Muscle of arm (tissue), 12 donors: ENCODE measurements around the gene SSBP3. TPM values are rescaled to one million over a fixed set of nuclear protein-coding genes. Genes with fewer than 3 reads are reported as not detected.
A peak's percentile ranks its signal among the peaks of the same experiment; 100 is the strongest.
"Not testable (repeated sequence)": the region's sequence is repeated elsewhere in the genome, so short reads cannot be mapped to it uniquely, and the experiment has no call there.

Experiments used
- DNase-seq: peaks from one replicate; pipeline ENCODE4 v3.0.0-alpha.2; 2013
- polyA plus RNA-seq, 12 donors: library from polyadenylated mRNA; unstranded; fragments of 120-200 nt; gene quantifications; one replicate each; pipeline ENCODE4 v1.2.1, GENCODE V29; 2013; ENCODE audit not compliant: insufficient read length in 12 of 12

Gene SSBP3
- polyA plus RNA-seq, 12 donors, result 49.2 to 117 (median 58.9) TPM; not detected in 1

GRCh38 chr1:54246116-54246721 lies 160.0 kb downstream of the SSBP3 start:
- no peak for DNase-seq

- no peak for DNase-seq
Measured at GRCh38 chr1:54245501-54245900, 160.7 kb downstream of the SSBP3 start.

DNA sequence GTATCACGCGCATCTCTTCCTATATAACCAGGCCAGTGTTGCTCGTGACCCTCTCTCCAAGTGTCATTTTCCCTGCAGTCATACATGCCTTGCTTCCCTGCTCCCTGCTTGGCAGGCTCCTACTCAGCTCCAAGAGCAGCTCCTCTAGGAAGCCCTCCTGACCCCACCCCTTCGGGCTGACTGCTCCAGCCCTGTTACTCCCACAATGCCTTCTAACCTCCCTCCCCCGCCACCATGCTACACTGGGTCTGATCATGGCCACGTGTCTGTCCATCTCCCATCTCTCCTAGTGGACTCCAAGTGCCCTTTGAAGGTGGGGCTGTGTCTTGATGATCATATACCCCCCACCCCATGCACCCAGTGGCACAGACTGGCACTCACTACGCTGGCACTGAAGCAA lies 161.5 kb downstream of the SSBP3 start:
- no peak for DNase-seq

DNA sequence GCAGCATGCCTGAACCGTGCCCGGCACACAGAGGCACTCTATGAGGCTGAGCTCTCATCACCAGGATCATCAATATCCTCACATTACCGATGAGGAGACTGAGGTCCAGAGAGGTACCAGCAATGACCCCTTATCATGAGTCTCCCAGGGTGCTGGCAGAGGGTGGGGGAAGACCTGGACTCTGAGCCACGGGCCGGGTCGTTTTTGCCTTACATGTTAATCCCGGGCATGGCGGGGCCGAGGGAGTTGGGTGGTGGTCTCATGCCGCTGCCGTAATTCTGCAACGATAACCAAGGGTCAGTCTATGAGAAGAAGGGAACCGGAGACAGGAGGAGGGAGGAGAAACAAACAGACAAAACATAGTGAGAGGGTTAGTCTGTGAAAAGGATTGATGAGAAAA lies 163.2 kb downstream of the SSBP3 start:
- DNase-seq, result no peak

GRCh38 chr1:54241364-54241763 lies 164.8 kb downstream of the SSBP3 start:
- no peak for DNase-seq

GRCh38 chr1:54240741-54241335 lies 165.4 kb downstream of the SSBP3 start:
- DNase-seq, result no peak

- peak; percentile 34 for DNase-seq
Measured at GRCh38 chr1:54239631-54240031, 166.6 kb downstream of the SSBP3 start.

GRCh38 chr1:54239035-54239383 lies 167.2 kb downstream of the SSBP3 start:
- no peak for DNase-seq

GRCh38 chr1:54238353-54239034 lies 167.7 kb downstream of the SSBP3 start:
- no peak for DNase-seq

- no peak for DNase-seq
Measured at GRCh38 chr1:54237586-54237985, 168.6 kb downstream of the SSBP3 start.

DNA sequence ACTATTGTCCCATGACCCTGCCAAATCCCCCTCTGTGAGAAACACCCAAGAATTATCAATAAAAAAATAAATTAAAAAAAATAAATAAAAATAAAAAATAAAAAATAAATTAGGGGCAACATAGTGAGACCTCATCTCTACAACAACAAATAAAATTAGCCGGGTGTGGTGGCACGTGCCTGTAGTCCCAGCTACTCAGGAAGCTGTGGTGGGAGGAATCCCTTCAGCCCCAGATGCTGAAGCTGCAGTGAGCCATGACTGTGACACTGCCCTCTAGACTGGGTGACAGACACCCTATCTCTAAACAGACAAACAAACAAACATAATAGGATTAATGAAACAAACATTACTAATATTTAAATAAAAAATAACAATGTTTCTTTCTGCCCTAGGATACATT lies 171.9 kb downstream of the SSBP3 start:
- no peak for DNase-seq

DNA sequence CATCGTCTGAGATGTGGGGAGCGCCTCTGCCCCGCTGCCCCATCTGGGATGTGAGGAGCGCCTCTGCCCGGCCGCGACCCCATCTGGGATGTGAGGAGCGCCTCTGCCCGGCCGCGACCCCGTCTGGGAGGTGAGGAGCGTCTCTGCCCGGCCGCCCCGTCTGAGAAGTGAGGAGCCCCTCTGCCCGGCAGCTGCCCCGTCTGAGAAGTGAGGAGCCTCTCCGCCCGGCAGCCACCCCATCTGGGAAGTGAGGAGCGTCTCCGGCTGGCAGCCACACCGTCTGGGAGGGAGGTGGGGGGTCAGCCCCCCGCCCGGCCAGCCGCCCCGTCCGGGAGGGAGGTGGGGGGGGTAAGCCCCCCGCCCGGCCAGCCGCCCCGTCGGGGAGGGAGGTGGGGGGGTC lies 173.0 kb downstream of the SSBP3 start:
- DNase-seq, result not testable (repeated sequence)

DNA sequence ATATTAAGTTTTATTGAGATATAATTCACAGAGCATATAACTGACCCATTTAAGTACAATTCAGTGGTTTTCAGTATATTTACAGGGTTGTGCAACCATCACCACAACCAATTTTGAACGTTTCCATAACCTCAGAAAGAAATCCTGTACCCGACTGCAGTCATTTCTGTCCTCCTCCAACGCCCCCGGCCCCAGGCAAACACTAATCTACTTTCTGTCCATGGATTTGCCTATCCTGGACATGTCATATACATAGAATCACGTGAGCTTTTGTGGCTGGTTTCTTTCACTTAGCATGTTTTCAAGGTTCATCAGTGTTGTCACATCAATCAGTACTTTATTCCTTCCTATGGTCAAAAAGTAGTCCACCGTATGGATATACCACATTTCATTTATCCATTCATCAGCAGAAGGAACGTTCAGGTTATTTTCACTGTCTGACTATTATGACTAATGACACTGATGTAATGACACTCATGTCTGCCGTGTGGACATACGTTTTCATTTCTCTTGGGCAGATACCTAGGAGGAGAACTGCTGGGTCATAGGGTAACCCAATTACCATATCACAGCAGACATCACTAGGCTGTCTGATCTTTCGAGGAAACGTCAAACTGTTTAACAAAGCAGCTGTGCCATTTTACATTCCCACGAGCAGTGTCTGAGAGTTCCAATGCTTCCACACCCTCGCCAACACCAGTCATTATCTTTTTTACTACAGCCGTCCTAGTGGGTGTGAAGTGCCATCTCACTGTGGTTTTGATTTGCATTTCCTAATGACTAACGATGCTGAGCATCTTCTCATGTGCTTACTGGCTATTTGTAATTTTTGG lies 175.5 kb downstream of the SSBP3 start:
- no peak for DNase-seq

DNA sequence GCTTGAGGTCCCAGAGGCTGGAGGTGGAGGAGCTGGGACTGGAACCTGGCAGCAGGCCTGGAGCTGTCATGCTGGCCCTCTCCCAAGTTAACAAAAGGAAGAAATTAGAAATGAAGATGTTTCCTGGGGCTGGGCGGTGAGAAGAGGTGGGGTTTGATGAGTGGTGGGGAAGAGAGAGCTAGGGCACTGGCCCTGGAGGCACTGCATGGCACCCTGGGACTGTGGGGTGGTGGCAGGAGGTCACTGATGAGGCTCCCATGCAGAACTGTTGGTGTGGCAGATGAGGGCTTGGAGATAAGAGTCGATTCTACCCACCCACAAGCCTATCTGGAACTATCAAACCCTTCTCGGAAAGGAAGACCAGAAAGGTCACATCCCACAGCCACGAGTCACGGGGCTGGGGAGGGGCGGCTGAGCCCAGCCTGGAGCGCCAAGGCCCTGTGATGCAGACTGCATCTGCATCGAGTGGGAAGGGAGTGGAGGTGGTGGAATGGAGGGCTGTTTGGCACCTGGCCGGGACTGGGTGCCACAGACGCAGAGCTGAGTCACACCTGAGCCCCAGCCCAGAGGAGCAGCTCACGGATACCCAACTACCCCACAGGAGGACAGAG lies 176.8 kb downstream of the SSBP3 start:
- no peak for DNase-seq

- no peak for DNase-seq
Measured at GRCh38 chr1:54228638-54229079, 177.5 kb downstream of the SSBP3 start.

DNA sequence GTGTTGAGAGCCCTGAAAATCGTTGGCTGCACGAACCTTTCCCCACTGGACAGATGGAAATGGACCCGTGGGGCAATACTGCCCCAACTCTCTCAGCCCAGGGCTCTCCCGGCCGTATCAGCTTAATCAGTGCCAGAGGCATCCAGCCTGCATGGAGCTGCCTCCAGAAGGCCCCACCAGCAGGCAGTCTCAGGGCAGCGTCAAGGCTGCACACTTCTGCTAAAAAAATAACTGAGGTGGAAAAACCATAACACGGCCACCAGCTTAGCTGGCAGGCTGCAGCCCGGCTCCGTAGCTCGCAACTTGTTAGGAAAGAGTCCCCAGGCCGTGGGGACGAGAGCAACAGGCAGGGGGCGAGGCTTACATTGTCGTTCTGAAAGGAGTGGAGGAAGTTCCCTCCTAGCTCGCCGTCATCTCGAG lies 178.3 kb downstream of the SSBP3 start:
- DNase-seq, result no peak

- no peak for DNase-seq
Measured at GRCh38 chr1:54227091-54227602, 179.0 kb downstream of the SSBP3 start.

DNA sequence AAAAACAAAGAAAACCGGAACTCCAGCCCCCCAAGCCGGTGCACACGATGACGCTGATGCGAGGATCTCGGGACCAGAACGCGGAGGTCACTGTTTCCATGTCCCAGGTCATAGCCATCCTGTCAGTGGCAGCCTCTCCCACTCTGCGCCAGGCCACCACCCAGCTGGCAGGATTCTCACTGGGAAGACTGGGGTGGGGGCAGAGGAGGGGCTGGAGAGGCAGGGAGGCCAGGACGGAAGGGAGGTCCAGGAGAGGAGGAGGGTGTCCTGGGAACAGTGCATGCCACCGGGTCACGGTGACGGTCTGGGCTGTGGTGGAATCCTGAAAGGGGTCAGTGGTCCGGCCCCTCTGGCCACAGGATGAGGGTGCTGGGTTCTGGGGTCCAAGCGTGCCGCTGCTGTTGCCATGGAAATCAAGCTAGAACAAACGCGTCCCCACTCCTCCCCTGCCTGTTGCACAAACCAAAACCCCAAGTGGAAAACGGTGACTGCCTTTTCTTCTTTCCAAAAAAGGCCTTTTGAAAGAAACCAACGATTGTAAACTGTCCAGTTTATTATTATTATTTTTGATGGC lies 180.1 kb downstream of the SSBP3 start:
- DNase-seq, result no peak

DNA sequence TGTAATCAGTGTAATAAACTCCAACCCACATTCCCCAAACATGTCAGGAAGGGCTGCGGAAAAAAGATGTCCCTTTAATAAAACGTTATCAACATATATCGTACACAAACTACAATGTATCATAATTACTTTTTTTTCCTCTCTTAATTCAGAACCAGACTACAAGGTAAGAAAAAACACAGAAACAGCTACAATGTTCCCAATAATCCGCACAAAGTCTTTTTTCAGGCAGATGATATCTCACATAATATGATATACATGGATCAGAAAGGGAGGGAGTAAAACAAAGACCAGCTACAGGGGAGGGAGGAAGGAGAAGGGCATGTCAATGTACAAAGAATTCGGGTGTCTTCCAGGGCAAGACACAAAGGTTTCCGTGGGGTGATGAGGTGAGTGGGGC lies 180.8 kb downstream of the SSBP3 start:
- no peak for DNase-seq

- DNase-seq, result no peak
Measured at GRCh38 chr1:54224233-54224632, 182.0 kb downstream of the SSBP3 start.

- DNase-seq, result no peak
Measured at GRCh38 chr1:54223441-54224202, 182.6 kb downstream of the SSBP3 start.
